WTC11 (cell line): ENCODE measurements around the gene FABP1. TPM values are rescaled to one million over a fixed set of nuclear protein-coding genes. Genes with fewer than 3 reads are reported as not detected.

ENCODE experiments used
- ATAC-seq: fragments of 200-7000 bp; cut with Tn5 transposase; 2 replicates; pipeline ENCODE4 v1.10.0; 2021; ENCODE audit warnings: mild to moderate bottlenecking, moderate library complexity
- CTCF ChIA-PET: fragments of 300-600 bp; sonication (Branson Sonifier 250); formaldehyde crosslinking; loops from one replicate; lab custom pipeline; 2021; ENCODE audit warnings: antibody characterized with exemption; lab: Charles Lee
- POLR2A ChIA-PET: fragments of 350-600 bp; sonication (Branson Sonifier 250); formaldehyde crosslinking; loops from one replicate; lab custom pipeline; 2021; ENCODE audit warnings: antibody characterized with exemption; lab: Charles Lee
- DNase-seq: peaks from one replicate; pipeline ENCODE4 v3.0.0; 2021; ENCODE audit warnings: low spot score
- H3K27ac Mint-ChIP-seq: 2 replicates; pipeline ENCODE4 v1.8.0; 2021; ENCODE audit warnings: mixed read lengths
- H3K27me3 Mint-ChIP-seq: 2 replicates; pipeline ENCODE4 v1.8.0; 2021; ENCODE audit warnings: low read depth, mild to moderate bottlenecking, moderate library complexity, mixed read lengths
- H3K36me3 Mint-ChIP-seq: 2 replicates; pipeline ENCODE4 v1.8.0; 2021; ENCODE audit warnings: mixed read lengths
- H3K4me1 Mint-ChIP-seq: 2 replicates; pipeline ENCODE4 v1.8.0; 2022; ENCODE audit warnings: mixed read lengths
- H3K4me3 Mint-ChIP-seq: 2 replicates; pipeline ENCODE4 v1.8.0; 2021; ENCODE audit warnings: mild to moderate bottlenecking, moderate library complexity, mixed read lengths
- H3K9me3 Mint-ChIP-seq: 2 replicates; pipeline ENCODE4 v1.8.0; 2021; ENCODE audit warnings: mixed read lengths
- CREB1 ChIP-seq: sonication (generic); formaldehyde crosslinking; IDR thresholded peaks from 2 replicates; pipeline ENCODE4 v1.8.0; 2023; ENCODE audit warnings: mild to moderate bottlenecking, missing genetic modification reagents
- ERG ChIP-seq: fragments of 250-450 bp; sonication (Bioruptor Pico); IDR thresholded peaks from 2 replicates; pipeline ENCODE4 v1.8.0; 2021; ENCODE audit warnings: mild to moderate bottlenecking
- FOXJ3 ChIP-seq: sonication (generic); formaldehyde crosslinking; IDR thresholded peaks from 2 replicates; pipeline ENCODE4 v1.9.0; 2021; ENCODE audit warnings: missing genetic modification reagents, mild to moderate bottlenecking, borderline replicate concordance
- KAT7 ChIP-seq: sonication (generic); formaldehyde crosslinking; IDR thresholded peaks from 2 replicates; pipeline ENCODE4 v1.8.1; 2023; ENCODE audit warnings: missing genetic modification reagents, mild to moderate bottlenecking, borderline replicate concordance
- MAX ChIP-seq: sonication (generic); formaldehyde crosslinking; IDR thresholded peaks from 2 replicates; pipeline ENCODE4 v1.8.0; 2022; ENCODE audit warnings: mild to moderate bottlenecking, missing genetic modification reagents
- NR3C1 ChIP-seq: sonication (generic); formaldehyde crosslinking; conservative IDR thresholded peaks from 2 replicates; pipeline ENCODE4 v1.8.1; 2023; ENCODE audit warnings: low read depth, mild to moderate bottlenecking, missing genetic modification reagents
- RELA ChIP-seq: sonication (generic); formaldehyde crosslinking; IDR thresholded peaks from 2 replicates; pipeline ENCODE4 v1.8.1; 2022; ENCODE audit warnings: missing genetic modification reagents, mild to moderate bottlenecking, borderline replicate concordance
- RORB ChIP-seq: fragments of 250-450 bp; sonication (Bioruptor Pico); IDR thresholded peaks from 2 replicates; pipeline ENCODE4 v1.9.0; 2021; ENCODE audit warnings: mild to moderate bottlenecking
- USF2 ChIP-seq: sonication (generic); formaldehyde crosslinking; IDR thresholded peaks from 2 replicates; pipeline ENCODE4 v1.8.1; 2023; ENCODE audit warnings: mild to moderate bottlenecking, missing genetic modification reagents, moderate library complexity
- ZNF317 ChIP-seq: sonication (generic); formaldehyde crosslinking; IDR thresholded peaks from 2 replicates; pipeline ENCODE4 v1.8.1; 2023; ENCODE audit warnings: low read depth, mild to moderate bottlenecking, moderate library complexity, missing genetic modification reagents, borderline replicate concordance
- ZNF512 ChIP-seq: sonication (generic); formaldehyde crosslinking; IDR thresholded peaks from 2 replicates; pipeline ENCODE4 v1.8.1; 2022; ENCODE audit warnings: missing genetic modification reagents, borderline replicate concordance
- ZSCAN18 ChIP-seq: fragments of 250-450 bp; sonication (Bioruptor Pico); IDR thresholded peaks from 2 replicates; pipeline ENCODE4 v2.1.2; 2022; ENCODE audit warnings: mild to moderate bottlenecking, moderate library complexity
- total RNA-seq: library from RNA; stranded (reverse); gene quantifications from 3 replicates; pipeline ENCODE4 v1.2.3, GENCODE V29; 2021
- TF ChIP-seq, protein P1 (sequence below): fragments of 250-450 bp; sonication (Bioruptor Pico); IDR thresholded peaks from 2 replicates; pipeline ENCODE4 v1.9.0; 2021; ENCODE audit warnings: mild to moderate bottlenecking, borderline replicate concordance
- TF ChIP-seq, protein P2 (sequence below): sonication (generic); formaldehyde crosslinking; IDR thresholded peaks from 2 replicates; pipeline ENCODE4 v1.8.0; 2022; ENCODE audit warnings: mild to moderate bottlenecking, missing genetic modification reagents
- TF ChIP-seq, protein P3 (sequence below): sonication (generic); formaldehyde crosslinking; IDR thresholded peaks from 2 replicates; pipeline ENCODE4 v1.8.1; 2023; ENCODE audit warnings: mild to moderate bottlenecking, missing genetic modification reagents
- TF ChIP-seq, protein P4 (sequence below): sonication (generic); formaldehyde crosslinking; IDR thresholded peaks from 2 replicates; pipeline ENCODE4 v1.8.0; 2022; ENCODE audit warnings: mild to moderate bottlenecking, missing genetic modification reagents

Gene FABP1
- total RNA-seq, 1 experiment from 2014 or later = 0.46 TPM

DNA sequence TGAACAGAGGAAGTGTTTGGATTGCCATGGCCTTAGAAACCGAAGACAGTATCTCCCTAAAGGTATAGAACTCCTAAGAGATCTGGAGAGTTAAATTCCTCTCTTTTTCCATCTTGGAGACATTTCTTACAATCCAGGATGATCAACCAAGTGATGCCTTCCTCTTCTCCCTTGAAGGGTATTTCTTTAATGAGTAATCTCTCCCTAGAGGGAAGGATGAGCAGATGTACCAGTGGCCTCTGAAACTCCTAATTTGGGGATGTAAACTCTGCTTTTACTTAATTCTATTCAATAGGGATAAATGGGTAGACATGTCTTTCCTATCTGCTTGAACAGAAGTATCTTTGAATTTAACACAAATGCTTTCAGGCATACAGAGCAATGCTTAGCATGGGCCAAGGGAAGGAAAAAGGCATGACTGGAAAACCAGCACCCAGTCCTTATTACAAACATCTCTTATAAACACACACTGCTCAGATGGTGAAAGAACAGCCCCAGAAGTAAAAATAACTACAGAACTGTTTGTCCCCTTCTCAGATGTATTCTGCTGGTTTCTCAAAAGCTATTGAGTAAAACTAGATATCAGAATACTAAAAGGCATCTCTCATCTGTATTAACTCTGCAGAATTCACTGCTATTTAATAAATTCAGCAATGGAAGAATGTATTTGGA, 37.6 kb upstream of the FABP1 start (continued):
- TF ChIP-seq CREB1 (CRISPR knock-in tag) (no peak), NR3C1 (no peak), FOXJ3 (CRISPR knock-in tag) (no peak)
- TF ChIP-seq, protein P1, sequence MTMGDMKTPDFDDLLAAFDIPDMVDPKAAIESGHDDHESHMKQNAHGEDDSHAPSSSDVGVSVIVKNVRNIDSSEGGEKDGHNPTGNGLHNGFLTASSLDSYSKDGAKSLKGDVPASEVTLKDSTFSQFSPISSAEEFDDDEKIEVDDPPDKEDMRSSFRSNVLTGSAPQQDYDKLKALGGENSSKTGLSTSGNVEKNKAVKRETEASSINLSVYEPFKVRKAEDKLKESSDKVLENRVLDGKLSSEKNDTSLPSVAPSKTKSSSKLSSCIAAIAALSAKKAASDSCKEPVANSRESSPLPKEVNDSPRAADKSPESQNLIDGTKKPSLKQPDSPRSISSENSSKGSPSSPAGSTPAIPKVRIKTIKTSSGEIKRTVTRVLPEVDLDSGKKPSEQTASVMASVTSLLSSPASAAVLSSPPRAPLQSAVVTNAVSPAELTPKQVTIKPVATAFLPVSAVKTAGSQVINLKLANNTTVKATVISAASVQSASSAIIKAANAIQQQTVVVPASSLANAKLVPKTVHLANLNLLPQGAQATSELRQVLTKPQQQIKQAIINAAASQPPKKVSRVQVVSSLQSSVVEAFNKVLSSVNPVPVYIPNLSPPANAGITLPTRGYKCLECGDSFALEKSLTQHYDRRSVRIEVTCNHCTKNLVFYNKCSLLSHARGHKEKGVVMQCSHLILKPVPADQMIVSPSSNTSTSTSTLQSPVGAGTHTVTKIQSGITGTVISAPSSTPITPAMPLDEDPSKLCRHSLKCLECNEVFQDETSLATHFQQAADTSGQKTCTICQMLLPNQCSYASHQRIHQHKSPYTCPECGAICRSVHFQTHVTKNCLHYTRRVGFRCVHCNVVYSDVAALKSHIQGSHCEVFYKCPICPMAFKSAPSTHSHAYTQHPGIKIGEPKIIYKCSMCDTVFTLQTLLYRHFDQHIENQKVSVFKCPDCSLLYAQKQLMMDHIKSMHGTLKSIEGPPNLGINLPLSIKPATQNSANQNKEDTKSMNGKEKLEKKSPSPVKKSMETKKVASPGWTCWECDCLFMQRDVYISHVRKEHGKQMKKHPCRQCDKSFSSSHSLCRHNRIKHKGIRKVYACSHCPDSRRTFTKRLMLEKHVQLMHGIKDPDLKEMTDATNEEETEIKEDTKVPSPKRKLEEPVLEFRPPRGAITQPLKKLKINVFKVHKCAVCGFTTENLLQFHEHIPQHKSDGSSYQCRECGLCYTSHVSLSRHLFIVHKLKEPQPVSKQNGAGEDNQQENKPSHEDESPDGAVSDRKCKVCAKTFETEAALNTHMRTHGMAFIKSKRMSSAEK = no peak

DNA sequence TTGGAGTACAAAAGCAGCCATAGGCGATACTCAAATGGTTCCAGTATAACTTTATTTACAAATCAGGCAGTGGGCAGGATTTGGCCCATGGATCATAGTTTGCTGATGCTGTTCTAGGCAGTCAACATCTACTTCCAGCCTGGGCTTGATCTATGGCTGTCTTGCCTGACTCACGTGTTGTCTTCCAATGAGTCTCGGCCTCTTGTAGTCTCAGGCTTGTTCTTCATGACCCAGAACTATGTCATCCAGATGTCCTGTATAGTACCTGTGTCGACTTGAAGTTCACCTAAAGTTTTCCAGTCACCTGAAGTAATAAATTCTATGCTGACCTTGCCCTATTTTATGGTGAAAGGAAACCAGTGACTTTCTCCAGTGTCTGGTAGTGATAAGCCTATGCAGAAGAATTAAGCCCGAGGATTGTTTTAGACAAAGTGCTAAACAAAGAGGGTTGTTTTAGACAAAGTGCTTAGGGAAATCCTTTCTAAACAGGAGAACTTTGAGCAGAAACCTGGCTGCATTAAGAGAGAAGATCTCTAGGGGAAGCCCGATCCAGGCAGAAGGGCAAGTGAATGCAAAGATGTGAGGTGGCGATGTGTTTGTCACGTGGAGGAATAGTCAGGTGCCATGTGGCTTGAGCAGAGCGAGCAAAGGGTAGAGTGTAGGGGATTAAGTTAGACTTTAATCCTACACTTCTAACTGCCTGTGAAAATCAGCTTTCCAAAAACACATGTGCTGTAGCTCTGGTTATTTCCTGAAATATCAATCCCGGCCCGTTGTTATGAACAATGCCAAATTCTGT, 33.8 kb upstream of the FABP1 start:
- no peak for DNase-seq
- ChIA-PET POLR2A (interaction anchor here (0.9 kb wide), 1 partner anchor 101 kb away, joined by 3 read pairs; no protein-coding TSS in a partner anchor), CTCF (interaction anchor here (0.8 to 5.0 kb wide), 3 partner anchors 29 to 101 kb away, joined by 3 to 200 read pairs (median 4); no protein-coding TSS in a partner anchor)
- no peak for ATAC-seq
- TF ChIP-seq, protein P2, sequence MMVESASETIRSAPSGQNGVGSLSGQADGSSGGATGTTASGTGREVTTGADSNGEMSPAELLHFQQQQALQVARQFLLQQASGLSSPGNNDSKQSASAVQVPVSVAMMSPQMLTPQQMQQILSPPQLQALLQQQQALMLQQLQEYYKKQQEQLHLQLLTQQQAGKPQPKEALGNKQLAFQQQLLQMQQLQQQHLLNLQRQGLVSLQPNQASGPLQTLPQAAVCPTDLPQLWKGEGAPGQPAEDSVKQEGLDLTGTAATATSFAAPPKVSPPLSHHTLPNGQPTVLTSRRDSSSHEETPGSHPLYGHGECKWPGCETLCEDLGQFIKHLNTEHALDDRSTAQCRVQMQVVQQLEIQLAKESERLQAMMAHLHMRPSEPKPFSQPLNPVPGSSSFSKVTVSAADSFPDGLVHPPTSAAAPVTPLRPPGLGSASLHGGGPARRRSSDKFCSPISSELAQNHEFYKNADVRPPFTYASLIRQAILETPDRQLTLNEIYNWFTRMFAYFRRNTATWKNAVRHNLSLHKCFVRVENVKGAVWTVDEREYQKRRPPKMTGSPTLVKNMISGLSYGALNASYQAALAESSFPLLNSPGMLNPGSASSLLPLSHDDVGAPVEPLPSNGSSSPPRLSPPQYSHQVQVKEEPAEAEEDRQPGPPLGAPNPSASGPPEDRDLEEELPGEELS (CRISPR knock-in tag) = no peak
- no peak for TF ChIP-seq ZNF512 (CRISPR knock-in tag)
- TF ChIP-seq ZSCAN18 = no peak
- TF ChIP-seq RELA (CRISPR knock-in tag) = no peak
- TF ChIP-seq RORB (CRISPR knock-in tag) = no peak
- TF ChIP-seq, protein P3, sequence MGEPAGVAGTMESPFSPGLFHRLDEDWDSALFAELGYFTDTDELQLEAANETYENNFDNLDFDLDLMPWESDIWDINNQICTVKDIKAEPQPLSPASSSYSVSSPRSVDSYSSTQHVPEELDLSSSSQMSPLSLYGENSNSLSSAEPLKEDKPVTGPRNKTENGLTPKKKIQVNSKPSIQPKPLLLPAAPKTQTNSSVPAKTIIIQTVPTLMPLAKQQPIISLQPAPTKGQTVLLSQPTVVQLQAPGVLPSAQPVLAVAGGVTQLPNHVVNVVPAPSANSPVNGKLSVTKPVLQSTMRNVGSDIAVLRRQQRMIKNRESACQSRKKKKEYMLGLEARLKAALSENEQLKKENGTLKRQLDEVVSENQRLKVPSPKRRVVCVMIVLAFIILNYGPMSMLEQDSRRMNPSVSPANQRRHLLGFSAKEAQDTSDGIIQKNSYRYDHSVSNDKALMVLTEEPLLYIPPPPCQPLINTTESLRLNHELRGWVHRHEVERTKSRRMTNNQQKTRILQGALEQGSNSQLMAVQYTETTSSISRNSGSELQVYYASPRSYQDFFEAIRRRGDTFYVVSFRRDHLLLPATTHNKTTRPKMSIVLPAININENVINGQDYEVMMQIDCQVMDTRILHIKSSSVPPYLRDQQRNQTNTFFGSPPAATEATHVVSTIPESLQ = no peak
- TF ChIP-seq USF2 (CRISPR knock-in tag) = no peak
- TF ChIP-seq, protein P4, sequence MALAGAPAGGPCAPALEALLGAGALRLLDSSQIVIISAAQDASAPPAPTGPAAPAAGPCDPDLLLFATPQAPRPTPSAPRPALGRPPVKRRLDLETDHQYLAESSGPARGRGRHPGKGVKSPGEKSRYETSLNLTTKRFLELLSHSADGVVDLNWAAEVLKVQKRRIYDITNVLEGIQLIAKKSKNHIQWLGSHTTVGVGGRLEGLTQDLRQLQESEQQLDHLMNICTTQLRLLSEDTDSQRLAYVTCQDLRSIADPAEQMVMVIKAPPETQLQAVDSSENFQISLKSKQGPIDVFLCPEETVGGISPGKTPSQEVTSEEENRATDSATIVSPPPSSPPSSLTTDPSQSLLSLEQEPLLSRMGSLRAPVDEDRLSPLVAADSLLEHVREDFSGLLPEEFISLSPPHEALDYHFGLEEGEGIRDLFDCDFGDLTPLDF = no peak
- TF ChIP-seq ERG (CRISPR knock-in tag) = no peak
- TF ChIP-seq ZNF317 (CRISPR knock-in tag) = no peak
- no peak for TF ChIP-seq KAT7 (CRISPR knock-in tag)
- TF ChIP-seq MAX (CRISPR knock-in tag) = no peak
- Mint-ChIP-seq H3K27me3 (no peaks in the 10 kb centered on the region; the same call in 1 of the 2 replicates), H3K36me3 (no peaks in the 10 kb centered on the region), H3K4me1 (peaks cover 11% of the 10 kb centered on the region), H3K27ac (no peak overlapping the region), H3K9me3 (no peaks in the 10 kb centered on the region; the same call in 1 of the 2 replicates), H3K4me3 (no peak overlapping the region)
